ENCODE measurements around the gene MUC22.

- TF ChIP-seq CTCF (IDR thresholded peaks at IDR 0.05) (no peak), POLR2A (IDR thresholded peaks at IDR 0.05) (no peak)
Observed at GRCh38 chr6:30966154-30966553, 44.1 kb upstream of the MUC22 start.
